HL-60/S4 treated with phorbol 12-myristate 13-acetate at 8.2 ng/mL for 4 days and 3 days (cell line): ENCODE data around the gene ITPRID1.

Source experiments
- in situ Hi-C: fragments of 300-500 bp; cut with MboI; formaldehyde crosslinking; loops from 2 replicates; pipeline ENCODE4 v1.15.0; 2022; ENCODE audit warnings: low sequenced_read_pairs

ITPRID1 gene

DNA sequence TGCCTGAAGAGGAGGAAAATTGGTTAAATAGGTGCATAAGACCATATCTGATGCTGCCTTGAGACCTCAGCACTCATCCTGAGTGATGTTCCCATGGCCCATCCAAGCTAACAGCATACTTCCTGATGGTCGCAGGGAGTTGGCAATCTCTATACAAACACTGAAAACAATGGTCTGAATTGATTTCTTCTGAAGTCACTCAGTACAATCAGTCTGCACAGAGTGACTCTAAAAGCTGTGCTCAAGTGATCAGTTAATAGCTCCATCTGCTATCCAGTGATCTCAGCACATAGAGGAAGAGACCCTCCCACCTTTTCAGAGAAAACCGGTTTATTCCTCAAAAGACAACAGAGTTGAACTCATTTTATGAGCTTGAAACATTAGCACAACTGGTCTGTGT is 177.0 kb downstream of the ITPRID1 start:
- in situ Hi-C loops: no loop called here

DNA sequence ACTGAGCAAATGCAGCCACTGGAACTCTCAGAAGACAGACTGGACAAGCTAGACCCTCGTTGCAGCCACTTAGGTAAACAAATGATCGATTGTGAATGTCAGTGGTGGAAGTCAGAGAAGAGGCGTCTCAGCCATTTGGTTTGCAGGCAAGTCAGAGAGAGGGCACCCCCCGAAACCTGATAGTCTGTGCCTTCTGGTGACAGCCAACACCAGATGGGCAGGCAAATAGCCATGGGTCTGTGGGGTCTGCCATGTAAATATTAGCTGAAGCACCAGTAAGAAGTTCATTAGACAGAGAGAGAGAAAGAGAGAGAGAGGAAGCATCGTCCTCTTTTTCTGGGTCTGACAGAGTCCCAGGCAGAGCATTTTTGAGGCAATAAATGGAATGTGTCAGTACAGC is 178.6 kb downstream of the ITPRID1 start:
- in situ Hi-C loops: no loop called here

DNA sequence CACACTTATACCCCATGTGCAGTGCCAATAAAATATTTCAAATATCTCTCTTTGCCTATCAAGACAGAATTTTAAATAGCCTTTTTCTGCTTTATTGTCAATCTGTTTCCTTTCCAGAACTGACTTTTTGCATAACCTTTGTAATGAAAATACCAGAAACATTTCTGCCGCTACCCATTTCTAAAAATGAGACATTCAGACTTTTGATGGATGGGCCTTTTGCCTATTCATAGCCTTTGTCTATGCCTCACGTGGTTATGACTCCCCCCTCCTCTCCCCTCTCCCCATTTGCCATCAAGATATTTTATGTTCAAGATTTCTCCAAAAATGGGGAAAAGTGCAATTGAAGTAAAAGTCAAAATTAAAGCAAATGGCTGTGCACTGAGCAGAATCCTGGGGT is 179.0 kb downstream of the ITPRID1 start:
- in situ Hi-C loops: no loop called here

DNA sequence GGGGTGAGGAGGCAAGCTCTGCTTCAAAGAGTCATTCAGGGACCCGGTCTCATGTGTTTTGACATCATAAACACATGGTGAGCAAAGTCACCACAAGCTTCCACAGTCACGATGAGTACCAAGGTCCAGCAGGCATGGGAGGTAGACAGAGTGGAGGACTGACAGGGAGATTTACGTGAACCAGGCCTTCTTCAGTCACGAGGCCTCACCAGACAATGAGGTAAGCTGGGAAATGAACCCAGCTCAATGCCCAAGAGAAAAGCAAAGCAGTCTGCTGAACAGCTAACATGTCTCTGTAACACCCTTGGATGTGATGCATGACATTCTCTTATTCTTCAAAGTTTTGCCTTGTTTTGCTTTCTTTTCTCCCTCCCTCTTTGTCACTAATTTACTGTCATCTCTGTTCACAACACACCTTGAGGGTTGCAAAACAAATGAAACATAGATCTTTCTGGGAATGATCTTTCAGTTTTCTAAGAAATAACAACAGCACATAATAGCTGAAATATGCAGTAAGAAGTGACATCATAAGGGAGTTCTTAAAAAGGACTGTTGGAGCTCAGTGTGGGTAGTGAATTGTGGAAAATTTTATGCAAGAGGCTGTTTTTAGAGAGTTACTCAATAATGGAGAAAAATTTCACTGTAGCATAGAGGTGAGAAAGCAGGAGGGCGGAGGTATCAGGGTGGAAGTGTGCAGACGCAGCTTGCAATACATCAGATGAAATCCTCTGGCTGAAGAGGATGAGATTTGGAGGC is 182.1 kb downstream of the ITPRID1 start:
- in situ Hi-C loops: no loop called here

DNA sequence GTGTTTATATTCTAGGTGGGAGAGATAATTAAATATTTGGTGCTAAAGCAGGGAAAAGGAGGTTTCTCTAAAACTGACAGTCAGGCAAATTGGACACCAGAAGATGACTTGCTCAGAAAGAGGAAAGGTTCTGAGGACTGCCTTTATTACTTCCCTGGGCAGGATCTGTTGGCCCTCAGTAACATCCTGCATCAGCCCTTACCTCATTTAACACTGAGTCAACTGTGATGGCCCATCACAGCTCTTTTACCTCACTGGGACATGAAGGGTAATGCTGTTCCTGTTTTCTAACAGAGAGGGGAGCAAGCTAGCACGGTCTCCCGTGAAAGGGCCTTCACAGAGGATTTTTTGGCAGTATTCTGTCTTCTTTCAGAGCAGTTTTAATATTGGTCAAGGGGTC is 185.2 kb downstream of the ITPRID1 start:
- in situ Hi-C loops: no loop called here

GRCh38 chr7:31702354-31702753 is 188.5 kb downstream of the ITPRID1 start:
- in situ Hi-C loops: no loop called here

GRCh38 chr7:31705377-31705776 is 191.5 kb downstream of the ITPRID1 start:
- in situ Hi-C loops: no loop called here

DNA sequence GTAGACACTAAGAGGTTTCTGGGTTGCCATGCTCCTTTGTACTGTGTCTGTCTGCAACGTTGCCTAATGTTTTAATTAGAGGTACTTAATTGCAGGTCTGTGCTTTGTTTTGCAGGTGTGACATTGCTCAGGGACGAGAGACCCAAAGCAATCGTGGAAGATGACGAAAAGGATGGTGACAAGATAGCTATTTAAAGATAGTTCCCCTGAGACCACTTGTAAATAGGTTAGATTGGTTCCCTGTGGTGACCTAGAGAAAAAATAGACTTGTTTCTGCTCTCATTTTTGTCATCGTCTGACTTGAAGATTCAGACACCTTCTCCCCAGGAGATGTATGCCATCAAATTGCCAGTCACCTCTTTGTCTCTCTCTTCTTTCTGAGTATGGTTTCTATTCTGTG is 193.2 kb downstream of the ITPRID1 start:
- in situ Hi-C loops: no loop called here
